Daoy (cell line): ENCODE results near the gene RNF40. TPM values are rescaled to one million over a fixed set of nuclear protein-coding genes. Genes with fewer than 3 reads are reported as not detected.
"Not testable (repeated sequence)": the region's sequence is repeated elsewhere in the genome, so short reads cannot be mapped to it uniquely, and the experiment has no call there.

Experiments
- DNase-seq: peaks from one replicate; pipeline ENCODE4 v3.0.0-alpha.2; 2015; ENCODE audit warnings: low read depth
- total RNA-seq: library from RNA; depleted of rRNA; stranded (reverse); fragments of >200 nt; shearing (Covaris generic); gene quantifications from 2 replicates; pipeline ENCODE4 v1.2.3, GENCODE V29; 2014

The RNF40 gene
- total RNA-seq, 1 experiment from 2014 or later, result 58.9 TPM

GRCh38 chr16:30782486-30783279, 20.6 kb downstream of the RNF40 start:
- DNase-seq, result no peak

- DNase-seq, result no peak
These were observed 21.4 kb downstream of the RNF40 start for GRCh38 chr16:30783280-30784109.

GRCh38 chr16:30784215-30784614, 22.1 kb downstream of the RNF40 start:
- DNase-seq, result no peak

GRCh38 chr16:30785126-30786106, 23.3 kb downstream of the RNF40 start:
- DNase-seq, result no peak

GRCh38 chr16:30786115-30786935, 24.2 kb downstream of the RNF40 start:
- DNase-seq, result peak; percentile 53

GRCh38 chr16:30786936-30787612, 25.0 kb downstream of the RNF40 start, which contains the start of gene ZNF629:
TSS of gene ZNF629 (minus strand) at chr16:30787205. CDS start at chr16:30784482, 2,723 bp downstream.
- peak; percentile 49 for DNase-seq

- DNase-seq, result no peak
These were observed 25.7 kb downstream of the RNF40 start for GRCh38 chr16:30787613-30788378.

GRCh38 chr16:30793508-30794069, 31.5 kb downstream of the RNF40 start:
- DNase-seq, result no peak

GRCh38 chr16:30794634-30795033, 32.5 kb downstream of the RNF40 start:
- DNase-seq, result no peak

- DNase-seq, result no peak
These were observed 35.7 kb downstream of the RNF40 start for GRCh38 chr16:30797670-30798309.

- DNase-seq, result no peak
These were observed 40.8 kb downstream of the RNF40 start for GRCh38 chr16:30802936-30803335.

GRCh38 chr16:30805056-30805369, 42.9 kb downstream of the RNF40 start:
- DNase-seq, result no peak

GRCh38 chr16:30805370-30806169, 43.4 kb downstream of the RNF40 start:
- DNase-seq, result peak; percentile 76

- DNase-seq, result no peak
These were observed 46.0 kb downstream of the RNF40 start for GRCh38 chr16:30808146-30808545.

- DNase-seq, result not testable (repeated sequence)
These were observed 46.8 kb downstream of the RNF40 start for GRCh38 chr16:30808890-30809426.

GRCh38 chr16:30809675-30810074, 47.6 kb downstream of the RNF40 start:
- not testable (repeated sequence) for DNase-seq

GRCh38 chr16:30813821-30814189, 51.7 kb downstream of the RNF40 start:
- no peak for DNase-seq

- DNase-seq, result no peak
These were observed 54.6 kb downstream of the RNF40 start for GRCh38 chr16:30816769-30817168.
